Endodermal cell (in vitro differentiated cells): Measurements from ENCODE around the gene C2orf92. TPM values are rescaled to one million over a fixed set of nuclear protein-coding genes. Genes with fewer than 3 reads are reported as not detected.

ENCODE experiments used
- DNase-seq: peaks from one replicate; pipeline ENCODE4 v3.0.0-alpha.2; 2017
- H3K27ac ChIP-seq: 2 replicates; pipeline ENCODE4 v1.5.1; 2013; ENCODE audit warnings: mild to moderate bottlenecking, low read depth, low read length, moderate library complexity
- H3K27me3 ChIP-seq: 2 replicates; pipeline ENCODE4 v1.6.1; 2013; ENCODE audit warnings: mild to moderate bottlenecking, low read length, moderate library complexity; ENCODE audit not compliant: insufficient read depth, control insufficient read depth, poor library complexity, severe bottlenecking
- H3K36me3 ChIP-seq: 2 replicates; pipeline ENCODE4 v1.7.0; 2013; ENCODE audit warnings: mild to moderate bottlenecking, low read length, moderate library complexity; ENCODE audit not compliant: control insufficient read depth, insufficient read depth
- H3K4me1 ChIP-seq: one replicate; pipeline ENCODE4 v1.7.0; 2013; ENCODE audit warnings: low read length; ENCODE audit not compliant: control insufficient read depth, insufficient read depth
- H3K4me3 ChIP-seq: 2 replicates; pipeline ENCODE4 v1.5.1; 2013; ENCODE audit warnings: mild to moderate bottlenecking, low read length, moderate library complexity
- H3K9ac ChIP-seq: 2 replicates; pipeline ENCODE4 v1.6.1; 2013; ENCODE audit warnings: mild to moderate bottlenecking, low read length, moderate library complexity; ENCODE audit not compliant: poor library complexity, severe bottlenecking; ENCODE audit errors: extremely low read depth
- H3K9me3 ChIP-seq: 2 replicates; pipeline ENCODE4 v1.6.1; 2013; ENCODE audit warnings: mild to moderate bottlenecking, low read length, moderate library complexity; ENCODE audit not compliant: control insufficient read depth
- H3K27ac Mint-ChIP-seq: 2 replicates; pipeline ENCODE4 v1.8.0; 2020; ENCODE audit warnings: mixed read lengths
- H3K27me3 Mint-ChIP-seq: 2 replicates; pipeline ENCODE4 v1.8.0; 2021; ENCODE audit warnings: mild to moderate bottlenecking, mixed read lengths; ENCODE audit not compliant: insufficient read depth
- H3K36me3 Mint-ChIP-seq: 2 replicates; pipeline ENCODE4 v1.8.0; 2020; ENCODE audit warnings: low read depth, mixed read lengths
- H3K4me1 Mint-ChIP-seq: 2 replicates; pipeline ENCODE4 v1.8.0; 2020; ENCODE audit warnings: mixed read lengths
- H3K4me3 Mint-ChIP-seq: 2 replicates; pipeline ENCODE4 v1.8.0; 2020; ENCODE audit warnings: mild to moderate bottlenecking, moderate library complexity, mixed read lengths
- H3K9me3 Mint-ChIP-seq: 2 replicates; pipeline ENCODE4 v1.8.0; 2020; ENCODE audit warnings: mild to moderate bottlenecking, mixed read lengths
- WGBS, 2 experiments: methylation state at CpG; one replicate each; pipeline versions ENCODE4 v1.1.5 to v1.1.7; 2013; ENCODE audit warnings: missing lambda C conversion rate in 2 of 2, mixed read lengths in 1 of 2; ENCODE audit not compliant: insufficient coverage in 1 of 2, insufficient read length in 1 of 2; 5-methylcytosine and 5-hydroxymethylcytosine counted together
- total RNA-seq, 2 donors: library from RNA; stranded (reverse); fragmentation: NEBNext Ultra II Directional in 1 of 2; extraction: Animal tissue kit (Norgen Biotek cat#: 25700) in 1 of 2; gene quantifications; 2 replicates in 1 of 2; 3 replicates in 1 of 2; pipeline ENCODE4 v1.2.1, GENCODE V29; 2021
- TF ChIP-seq, protein P1 (sequence below): fragments of 200-600 bp; sonication (generic); conservative IDR thresholded peaks from 2 replicates; pipeline ENCODE4 v1.5.0; 2021; ENCODE audit warnings: antibody characterized with exemption, mild to moderate bottlenecking

C2orf92 gene
- total RNA-seq, 2 donors from 2014 or later = 12.5 to 17.4 TPM

DNA sequence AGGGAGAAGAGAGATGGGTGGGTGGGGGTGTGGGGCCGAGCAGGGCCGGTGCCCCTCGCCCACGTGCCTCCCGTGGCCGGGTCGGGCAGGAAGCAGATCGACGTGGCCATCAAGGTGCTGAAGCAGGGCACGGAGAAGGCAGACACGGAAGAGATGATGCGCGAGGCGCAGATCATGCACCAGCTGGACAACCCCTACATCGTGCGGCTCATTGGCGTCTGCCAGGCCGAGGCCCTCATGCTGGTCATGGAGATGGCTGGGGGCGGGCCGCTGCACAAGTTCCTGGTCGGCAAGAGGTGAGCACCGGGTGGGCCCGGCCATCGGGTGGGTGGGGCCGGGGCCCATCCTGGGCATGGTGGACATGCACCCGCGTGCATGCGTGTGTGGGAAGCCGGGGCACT lies 65.6 kb downstream of the C2orf92 start:
- H3K27ac Mint-ChIP-seq = no peak overlapping the region
- H3K36me3 Mint-ChIP-seq = peaks cover 11% of the 10 kb centered on the region
- H3K4me1 ChIP-seq = no peaks in the 10 kb centered on the region
- DNase-seq = no peak
- H3K27ac ChIP-seq = no peak overlapping the region
- TF ChIP-seq, protein P1, sequence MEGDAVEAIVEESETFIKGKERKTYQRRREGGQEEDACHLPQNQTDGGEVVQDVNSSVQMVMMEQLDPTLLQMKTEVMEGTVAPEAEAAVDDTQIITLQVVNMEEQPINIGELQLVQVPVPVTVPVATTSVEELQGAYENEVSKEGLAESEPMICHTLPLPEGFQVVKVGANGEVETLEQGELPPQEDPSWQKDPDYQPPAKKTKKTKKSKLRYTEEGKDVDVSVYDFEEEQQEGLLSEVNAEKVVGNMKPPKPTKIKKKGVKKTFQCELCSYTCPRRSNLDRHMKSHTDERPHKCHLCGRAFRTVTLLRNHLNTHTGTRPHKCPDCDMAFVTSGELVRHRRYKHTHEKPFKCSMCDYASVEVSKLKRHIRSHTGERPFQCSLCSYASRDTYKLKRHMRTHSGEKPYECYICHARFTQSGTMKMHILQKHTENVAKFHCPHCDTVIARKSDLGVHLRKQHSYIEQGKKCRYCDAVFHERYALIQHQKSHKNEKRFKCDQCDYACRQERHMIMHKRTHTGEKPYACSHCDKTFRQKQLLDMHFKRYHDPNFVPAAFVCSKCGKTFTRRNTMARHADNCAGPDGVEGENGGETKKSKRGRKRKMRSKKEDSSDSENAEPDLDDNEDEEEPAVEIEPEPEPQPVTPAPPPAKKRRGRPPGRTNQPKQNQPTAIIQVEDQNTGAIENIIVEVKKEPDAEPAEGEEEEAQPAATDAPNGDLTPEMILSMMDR = no peak
- no peaks in the 10 kb centered on the region for H3K36me3 ChIP-seq
- H3K9ac ChIP-seq = no peak overlapping the region
- peaks cover 5% of the 10 kb centered on the region for H3K9me3 ChIP-seq
- WGBS, 2 experiments = 95% methylated on average over 13 to 29 of the region's 29 CpGs
- H3K4me3 ChIP-seq = no peak overlapping the region
- peaks cover 4% of the 10 kb centered on the region for H3K27me3 Mint-ChIP-seq
- H3K4me3 Mint-ChIP-seq = no peak overlapping the region
- H3K9me3 Mint-ChIP-seq = peaks cover 9% of the 10 kb centered on the region
- H3K4me1 Mint-ChIP-seq = no peaks in the 10 kb centered on the region
- no peaks in the 10 kb centered on the region for H3K27me3 ChIP-seq

DNA sequence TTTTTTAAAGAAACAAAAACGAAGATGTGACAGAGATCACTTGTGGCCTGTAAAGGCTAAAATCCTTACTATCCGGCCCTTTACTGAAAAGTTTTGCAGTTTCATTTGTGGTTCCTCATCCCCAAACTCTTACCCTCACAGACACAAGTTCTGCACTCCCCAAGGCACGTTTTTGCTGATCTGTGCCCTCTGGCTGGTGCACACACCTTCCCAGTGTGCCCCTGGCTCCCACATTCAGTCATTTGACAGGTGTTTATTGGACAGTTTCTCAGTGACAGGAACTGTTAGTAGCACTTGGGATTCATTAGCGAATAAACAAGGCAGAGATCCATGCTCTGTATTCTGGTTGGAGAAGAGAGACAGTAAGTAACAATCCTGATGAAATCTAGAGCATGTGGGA lies 66.7 kb downstream of the C2orf92 start:
- no peak overlapping the region for H3K27ac ChIP-seq

DNA sequence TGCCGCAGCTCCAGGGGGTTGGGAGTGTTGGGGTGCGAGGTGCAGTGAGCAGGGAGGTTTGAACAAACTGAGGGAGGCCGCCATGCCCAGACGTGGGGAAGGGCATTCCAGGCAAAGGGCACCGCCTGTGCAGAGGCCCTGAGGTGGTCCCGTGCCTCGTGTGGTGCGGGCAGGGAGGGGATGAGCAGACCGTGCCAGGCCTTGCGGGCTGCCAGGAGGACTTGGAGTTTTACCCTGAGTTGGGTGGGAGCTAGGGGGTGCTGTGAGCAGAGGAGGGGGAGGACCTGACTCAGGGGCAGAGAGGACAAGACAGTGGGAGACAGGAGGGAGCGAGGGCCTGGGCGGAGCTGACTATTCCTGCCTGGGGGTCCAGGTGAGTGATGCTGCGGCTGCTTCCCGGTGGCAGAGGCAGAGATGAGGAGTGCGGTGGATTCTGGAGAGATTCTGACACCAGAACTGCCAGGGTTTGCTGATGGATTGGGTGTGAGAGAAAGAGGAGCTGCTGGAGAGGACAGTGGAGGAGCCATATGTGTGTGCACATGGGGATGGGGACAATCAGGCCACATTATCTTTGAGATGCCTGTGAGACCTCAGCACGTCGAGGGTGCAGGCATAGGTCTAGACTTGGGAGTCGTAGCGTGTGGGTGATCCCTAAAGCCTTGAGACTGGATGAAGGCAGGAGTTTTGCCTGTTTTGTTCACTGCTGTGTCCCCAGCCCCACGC lies 67.3 kb downstream of the C2orf92 start:
- Histone ChIP-seq H3K4me1 (no peaks in the 10 kb centered on the region), H3K27ac (no peak overlapping the region), H3K9me3 (no peaks in the 10 kb centered on the region), H3K4me3 (no peak overlapping the region), H3K27me3 (no peaks in the 10 kb centered on the region), H3K36me3 (no peaks in the 10 kb centered on the region), H3K9ac (no peak overlapping the region)
- no peak overlapping the region for H3K4me3 Mint-ChIP-seq
- H3K36me3 Mint-ChIP-seq = peaks cover 5% of the 10 kb centered on the region
- H3K27ac Mint-ChIP-seq = no peak overlapping the region
- TF ChIP-seq, protein P1 = no peak
- WGBS, 2 experiments = 92 to 93% methylated on average over 16 to 20 of the region's 20 CpGs
- no peaks in the 10 kb centered on the region for H3K9me3 Mint-ChIP-seq
- H3K4me1 Mint-ChIP-seq = peaks cover 6% of the 10 kb centered on the region
- DNase-seq = peak; percentile 44
- peaks cover 4% of the 10 kb centered on the region for H3K27me3 Mint-ChIP-seq

More for the DNA sequence above, 66.7 kb downstream of the C2orf92 start:
- Mint-ChIP-seq H3K27ac (no peak overlapping the region), H3K4me3 (no peak overlapping the region), H3K4me1 (peaks cover 6% of the 10 kb centered on the region), H3K36me3 (peaks cover 9% of the 10 kb centered on the region), H3K27me3 (peaks cover 4% of the 10 kb centered on the region), H3K9me3 (peaks cover 4% of the 10 kb centered on the region)
- TF ChIP-seq, protein P1 = no peak
- Histone ChIP-seq H3K9me3 (no peaks in the 10 kb centered on the region), H3K4me3 (no peak overlapping the region), H3K9ac (no peak overlapping the region), H3K27me3 (no peaks in the 10 kb centered on the region), H3K4me1 (no peaks in the 10 kb centered on the region), H3K36me3 (no peaks in the 10 kb centered on the region)
- WGBS, 2 experiments = 88 to 96% methylated on average over 4 of the region's 4 CpGs
- DNase-seq = no peak
